AML-193 (cell line): Measurements from ENCODE around the gene PLEKHH2.
A peak's percentile ranks its signal among the peaks of the same experiment; 100 is the strongest.

Experiments
- DNase-seq, 2 experiments: peaks; one replicate each; lab custom pipeline; 2025; lab: John Stamatoyannopoulos, UW

Gene PLEKHH2

DNA sequence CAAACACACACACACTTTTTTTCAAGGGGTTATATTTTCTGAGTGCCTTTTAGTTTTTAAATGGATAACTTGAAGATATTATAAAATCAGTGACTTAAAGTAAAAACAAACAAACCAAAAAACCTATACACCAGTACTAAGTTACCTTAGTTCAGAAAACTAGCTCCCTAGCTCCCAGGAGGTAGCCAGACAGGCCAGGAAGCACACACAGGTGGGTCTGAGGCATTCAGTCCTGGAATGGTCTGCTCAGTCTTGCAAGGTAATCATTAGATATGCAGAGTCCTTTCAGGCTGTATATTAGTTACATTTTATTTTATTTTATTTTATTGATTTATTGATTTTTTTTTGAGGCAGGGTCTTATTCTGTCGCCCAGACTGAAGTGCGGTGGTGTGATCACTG lies 126.0 kb downstream of the PLEKHH2 start:
- DNase-seq = no peak

DNA sequence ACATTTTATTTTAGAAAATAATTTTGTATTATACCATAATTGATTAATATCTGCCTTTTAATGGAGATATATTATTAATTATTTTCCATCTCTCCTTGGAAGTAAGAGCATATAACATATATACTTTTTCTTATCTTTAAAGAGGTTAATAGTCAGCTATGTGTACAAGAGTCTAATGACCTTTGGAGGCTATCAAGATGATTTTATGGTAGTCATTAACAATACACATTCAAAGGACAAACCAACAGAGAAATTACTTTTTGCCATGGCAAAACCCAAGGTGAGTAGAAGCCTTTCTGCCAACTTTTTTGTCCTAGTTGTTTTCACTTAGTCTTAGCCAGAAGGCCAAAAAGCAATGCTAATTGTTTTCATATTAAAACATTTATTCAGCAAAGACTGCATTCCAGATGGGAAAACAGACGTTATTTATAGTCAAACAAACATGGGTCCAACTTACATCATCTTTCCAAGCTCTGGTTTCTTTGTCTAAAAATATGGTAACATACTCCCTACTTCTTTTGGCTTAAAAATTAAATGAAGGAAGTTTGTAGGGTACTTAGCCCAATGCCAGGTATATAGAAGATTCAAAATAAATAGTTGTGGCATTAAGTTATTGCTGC lies 127.1 kb downstream of the PLEKHH2 start:
- no peak for DNase-seq

DNA sequence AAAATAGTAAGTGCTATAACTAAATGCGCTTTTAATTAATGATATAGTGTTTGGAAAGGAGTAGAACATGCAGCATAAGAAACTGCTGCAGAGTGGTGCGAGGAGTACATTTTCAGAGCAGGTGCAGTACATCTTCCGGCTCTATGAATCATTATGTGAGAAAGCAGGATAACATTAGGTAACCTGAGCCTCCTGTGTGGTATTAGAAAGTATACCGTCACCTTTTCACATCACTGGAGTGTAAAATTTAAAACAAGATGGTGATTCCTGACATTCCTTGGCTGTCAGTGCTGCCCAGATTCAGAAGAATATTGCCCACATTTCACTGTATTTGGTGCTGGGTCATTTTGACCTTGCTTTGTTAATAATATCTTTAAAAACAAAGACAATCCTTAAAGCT lies 128.9 kb downstream of the PLEKHH2 start:
- DNase-seq = no peak

DNA sequence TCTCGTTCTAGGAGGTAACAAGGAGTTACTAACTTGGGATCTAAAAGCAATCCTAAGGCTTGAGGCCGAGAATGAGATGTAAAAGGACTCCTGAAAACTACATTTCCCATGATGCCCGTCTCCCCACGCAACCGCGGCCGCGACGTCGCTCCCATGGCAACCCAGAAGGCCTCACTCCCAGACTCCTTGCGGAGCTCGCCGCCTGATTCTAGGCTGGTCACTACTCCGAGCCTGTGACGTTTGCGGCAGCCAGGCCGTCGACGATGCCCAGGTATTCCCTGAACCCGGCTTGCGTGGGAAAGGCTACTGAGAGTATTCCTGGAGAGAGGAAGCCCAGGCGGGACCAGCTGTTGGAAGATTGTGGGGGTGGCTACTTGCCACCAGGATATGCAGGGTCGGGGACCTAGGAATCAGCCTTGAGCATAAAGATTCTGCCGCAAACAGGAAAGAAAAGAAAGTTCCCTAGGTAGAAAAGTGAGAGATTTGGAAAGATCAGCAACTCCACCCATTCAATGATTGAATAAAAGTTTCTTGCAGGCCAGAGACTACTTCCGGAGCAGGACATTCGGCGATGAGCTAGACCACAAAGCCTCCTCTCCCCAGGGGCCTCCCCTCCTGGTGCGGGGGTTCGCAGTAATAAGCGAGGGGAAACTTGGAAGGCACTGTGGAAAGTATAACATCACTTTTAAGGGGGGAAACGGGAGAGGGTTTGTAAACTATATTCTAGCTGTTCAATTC lies 137.0 kb downstream of the PLEKHH2 start, which contains the start of gene DYNC2LI1:
Gene DYNC2LI1 (plus strand): TSS at position 164 of the 738 bp plus-strand sequence. CDS start 100 bp downstream, at position 264.
- peak; percentile 82 to 83 for DNase-seq

DNA sequence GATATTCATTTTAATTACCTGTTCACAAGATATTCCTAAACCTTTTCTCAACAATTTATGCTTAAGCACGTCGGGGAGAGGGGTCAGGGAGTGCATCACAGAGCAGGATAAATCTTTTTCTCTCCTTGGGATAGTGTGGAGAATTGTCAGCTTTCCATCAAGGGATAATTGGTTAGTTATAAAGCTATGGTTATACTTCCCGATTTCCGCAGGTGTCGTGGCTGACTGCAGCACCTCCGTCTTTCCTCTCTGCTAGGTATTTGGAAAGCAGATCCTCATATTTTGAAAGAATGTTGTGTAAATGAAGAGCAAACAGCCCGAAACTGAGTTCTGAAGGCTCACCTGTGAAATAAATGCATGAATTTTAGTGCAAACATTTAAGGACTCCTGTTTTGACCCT lies 137.6 kb downstream of the PLEKHH2 start:
- no peak for DNase-seq

DNA sequence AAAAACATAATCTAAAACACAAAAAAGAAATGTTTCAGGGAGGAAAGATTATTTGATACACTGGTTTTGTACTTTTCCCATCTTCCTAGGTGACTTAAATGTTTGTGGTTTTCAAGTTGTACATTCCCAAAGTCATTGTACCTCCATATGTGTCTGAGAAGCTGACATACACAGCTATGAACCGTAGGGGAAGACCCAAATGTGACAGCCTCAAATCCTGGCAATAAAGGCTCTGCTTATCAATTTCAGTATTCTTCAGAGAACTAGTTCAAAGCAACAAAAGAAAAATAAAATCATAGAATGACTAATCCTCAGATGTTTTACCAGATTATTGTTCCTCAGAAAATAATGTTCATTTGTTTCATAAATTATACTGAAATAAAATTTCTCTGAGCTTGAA lies 139.3 kb downstream of the PLEKHH2 start:
- no peak for DNase-seq

DNA sequence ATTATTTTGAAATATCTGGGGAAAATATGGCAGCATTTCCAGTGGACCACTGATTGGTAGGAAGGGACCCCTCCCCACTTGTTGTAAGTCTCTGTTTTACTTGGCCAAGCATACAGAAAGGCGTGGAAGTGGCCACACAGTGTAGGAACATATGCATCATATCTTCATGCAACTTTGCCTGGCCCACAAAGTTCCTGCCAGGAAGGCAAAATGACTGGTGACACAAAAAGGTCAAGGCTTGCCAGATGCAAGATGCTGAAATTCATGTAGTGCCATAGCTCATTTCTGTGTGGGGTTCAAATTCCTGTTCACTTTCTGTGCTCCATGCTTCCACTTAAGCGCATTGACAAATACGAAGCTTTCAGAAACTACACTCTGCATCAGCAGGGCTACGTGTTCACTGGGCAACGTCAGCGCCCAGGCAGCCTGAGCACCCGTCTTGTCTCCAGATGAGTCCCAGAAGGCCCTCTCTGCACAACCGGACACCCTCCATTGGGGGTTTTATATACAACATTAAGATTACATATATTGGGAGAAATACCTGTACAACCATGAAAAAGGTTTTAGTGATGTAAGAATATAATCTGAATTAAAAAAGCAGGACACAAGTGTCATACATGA lies 140.4 kb downstream of the PLEKHH2 start:
- DNase-seq = no peak

DNA sequence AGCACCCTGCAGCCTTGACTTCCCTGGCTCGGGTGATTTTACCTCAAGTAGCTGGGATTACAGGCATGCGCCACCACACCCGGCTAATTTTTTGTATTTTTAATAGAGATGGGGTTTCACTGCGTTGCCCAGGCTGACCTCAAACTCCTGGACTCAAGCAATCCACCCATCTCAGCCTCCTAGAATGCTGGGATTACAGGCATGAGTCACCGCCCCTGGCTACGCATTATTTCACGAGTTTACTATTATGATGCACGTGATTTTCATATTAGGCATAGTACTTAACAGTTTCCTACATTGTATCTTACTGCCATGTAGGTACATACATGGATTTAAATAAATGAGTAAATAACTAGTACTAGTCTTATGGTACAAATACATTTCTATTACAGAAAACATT lies 141.2 kb downstream of the PLEKHH2 start:
- DNase-seq = no peak

DNA sequence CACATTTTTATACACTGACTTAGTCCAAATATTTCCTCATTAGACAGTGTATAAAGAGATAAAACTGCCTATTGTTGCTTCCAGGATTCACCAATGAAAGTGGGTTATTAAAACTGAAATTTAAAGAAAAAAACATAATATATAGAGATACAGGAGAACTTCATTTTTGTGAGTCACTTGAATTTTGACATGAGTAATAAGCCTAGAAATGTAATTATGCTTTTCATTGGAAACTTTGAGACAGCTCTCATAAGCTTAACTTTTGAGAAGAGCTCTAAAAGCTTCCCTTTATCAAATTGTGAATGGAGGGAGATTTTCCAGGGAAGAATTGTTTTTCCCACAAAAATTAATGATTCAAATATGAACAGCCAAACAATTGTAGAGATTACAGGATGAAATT lies 150.8 kb downstream of the PLEKHH2 start:
- DNase-seq = no peak

DNA sequence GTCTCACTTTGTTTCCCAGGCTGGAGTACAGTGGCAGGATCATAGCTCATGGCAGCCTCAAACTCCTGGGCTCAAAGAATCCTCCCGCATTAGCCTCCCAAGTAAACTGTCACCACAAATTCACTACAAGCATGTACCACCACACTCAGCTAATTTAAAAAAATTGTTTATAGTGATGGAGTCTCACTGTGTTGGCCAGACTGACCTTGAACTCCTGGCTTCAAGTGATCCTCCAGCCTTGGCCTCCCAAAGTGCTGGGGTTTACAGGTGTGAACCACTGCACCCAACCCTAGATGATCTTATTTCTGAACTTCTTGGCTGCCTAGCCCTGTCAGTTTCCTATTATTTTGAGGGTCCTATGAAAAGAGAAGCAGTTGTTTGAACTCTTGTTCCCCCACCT lies 151.6 kb downstream of the PLEKHH2 start:
- DNase-seq = no peak

DNA sequence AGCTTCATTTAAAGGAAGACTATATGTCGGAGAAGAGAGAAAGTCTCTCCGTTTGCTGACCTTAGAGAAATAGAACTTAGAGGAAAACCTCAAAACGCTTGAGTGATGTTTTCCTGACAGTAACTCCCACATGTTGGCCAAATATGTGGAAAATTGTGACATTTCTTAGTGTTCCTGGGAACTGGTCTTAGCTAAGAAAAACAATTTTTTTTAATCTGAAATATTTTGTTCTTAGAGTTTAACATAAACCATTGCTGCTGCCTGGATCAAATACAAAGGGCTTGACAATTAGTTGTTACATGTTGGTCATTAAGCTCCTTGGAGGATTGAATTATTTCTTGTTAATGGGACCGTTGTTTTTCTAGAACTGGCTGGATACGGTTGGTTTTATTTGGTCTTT lies 153.1 kb downstream of the PLEKHH2 start:
- no peak for DNase-seq

DNA sequence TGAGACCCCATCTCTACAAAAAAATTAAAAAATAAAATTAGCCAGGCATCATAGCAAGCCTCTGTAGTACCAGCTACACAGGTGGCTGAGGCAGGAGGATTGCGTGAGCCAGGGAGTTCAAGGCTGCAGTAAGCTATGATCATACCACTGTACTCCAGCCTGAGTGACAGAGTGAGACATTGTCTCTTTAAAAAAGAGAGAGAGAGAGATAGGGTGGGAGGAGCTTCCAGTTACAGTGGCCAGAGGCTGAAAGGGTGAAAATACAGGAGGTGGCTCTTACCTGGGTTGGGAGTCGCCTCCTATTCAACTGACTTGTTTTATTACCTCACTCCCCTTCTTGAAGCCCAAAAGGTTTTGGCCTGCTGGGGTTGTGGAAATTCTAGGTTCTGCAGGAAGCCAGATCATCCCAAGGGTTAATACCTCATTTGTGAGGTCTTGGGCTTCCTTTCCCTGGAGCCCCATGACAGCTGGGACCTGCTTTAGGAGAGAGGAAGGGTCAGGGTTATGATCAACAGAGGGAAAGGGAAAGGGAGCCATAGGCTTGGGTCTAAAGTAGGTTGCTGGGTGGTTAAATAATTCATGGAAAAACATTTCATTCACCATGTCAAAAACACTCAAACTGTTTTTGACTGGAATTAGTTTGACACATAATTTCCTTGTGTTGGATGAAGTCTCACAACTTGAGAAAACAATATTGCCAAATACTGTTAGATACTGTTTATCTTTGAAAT lies 154.1 kb downstream of the PLEKHH2 start:
- DNase-seq = no peak

DNA sequence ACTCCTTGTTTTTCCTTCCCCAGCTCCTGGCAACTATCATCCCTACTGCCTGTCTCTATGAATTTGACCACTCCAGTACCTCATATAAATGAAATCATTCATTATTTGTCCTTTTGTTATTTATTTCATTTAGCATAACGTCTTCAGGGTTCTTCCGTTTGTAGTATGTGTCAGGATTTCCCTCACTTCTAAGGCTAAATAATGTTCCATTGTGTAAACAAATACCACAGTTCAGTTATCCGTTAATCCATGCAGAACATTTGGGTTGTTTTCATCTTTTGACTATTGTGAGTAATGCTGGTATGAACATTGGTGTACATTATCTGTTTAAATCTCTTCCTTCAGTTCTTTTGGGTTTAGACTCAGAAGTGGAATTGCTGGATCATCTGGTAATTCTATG lies 155.6 kb downstream of the PLEKHH2 start:
- DNase-seq = no peak

DNA sequence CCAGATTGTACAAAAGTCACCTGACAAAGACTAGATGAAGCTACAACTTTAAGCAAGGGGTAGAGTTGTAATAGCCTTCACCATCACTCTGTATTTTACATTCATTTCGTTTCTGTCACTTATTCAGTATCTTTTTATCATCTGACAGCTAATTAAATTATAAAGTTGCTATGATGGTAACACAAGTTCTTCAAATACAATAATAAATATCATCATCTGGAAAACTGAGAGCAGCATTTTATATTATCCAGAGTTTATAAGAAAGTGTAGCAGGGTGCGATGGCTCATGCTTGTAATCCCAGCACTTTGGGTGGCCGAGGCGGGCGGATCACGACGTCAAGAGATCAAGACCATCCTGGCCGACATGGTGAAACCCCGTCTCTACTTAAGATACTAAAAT lies 157.9 kb downstream of the PLEKHH2 start:
- no peak for DNase-seq

DNA sequence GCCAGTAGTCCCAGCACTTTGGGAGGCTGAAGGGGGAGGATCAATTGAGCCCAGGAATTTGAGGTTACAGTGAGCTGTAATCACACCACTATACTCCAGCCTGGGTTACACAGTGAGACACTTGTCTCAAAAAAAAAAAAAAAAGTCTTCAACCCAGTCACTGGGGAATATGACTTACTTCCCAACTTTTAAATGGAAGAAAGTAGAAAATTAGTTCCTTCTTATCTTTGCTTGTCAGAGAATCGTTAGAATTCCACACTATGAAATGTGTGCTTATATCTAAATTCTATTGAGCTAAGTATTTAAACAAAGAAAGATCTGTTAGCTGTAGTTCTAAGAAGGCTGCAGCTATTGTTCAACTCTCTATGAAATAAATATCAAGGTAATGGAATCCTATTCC lies 159.1 kb downstream of the PLEKHH2 start:
- no peak for DNase-seq

DNA sequence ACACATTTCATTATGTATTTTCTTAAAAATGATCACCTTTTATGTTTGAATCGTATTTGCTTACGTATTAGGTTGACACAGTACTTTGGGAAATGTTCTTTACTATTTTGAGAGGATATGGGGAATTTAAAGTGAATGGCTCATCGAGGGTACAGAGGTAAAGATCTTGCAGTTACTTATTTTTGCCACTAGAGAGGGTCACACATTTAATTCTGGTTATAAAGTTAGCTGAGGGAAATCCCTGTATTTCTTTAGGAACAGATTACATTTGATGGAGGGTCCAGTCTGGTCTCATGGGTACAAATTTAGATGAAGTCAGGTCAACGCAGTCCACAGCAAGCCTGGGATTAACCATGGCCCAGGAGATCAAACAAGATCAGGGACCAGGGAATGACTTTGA lies 161.2 kb downstream of the PLEKHH2 start:
- DNase-seq = peak; percentile 15 to 19

DNA sequence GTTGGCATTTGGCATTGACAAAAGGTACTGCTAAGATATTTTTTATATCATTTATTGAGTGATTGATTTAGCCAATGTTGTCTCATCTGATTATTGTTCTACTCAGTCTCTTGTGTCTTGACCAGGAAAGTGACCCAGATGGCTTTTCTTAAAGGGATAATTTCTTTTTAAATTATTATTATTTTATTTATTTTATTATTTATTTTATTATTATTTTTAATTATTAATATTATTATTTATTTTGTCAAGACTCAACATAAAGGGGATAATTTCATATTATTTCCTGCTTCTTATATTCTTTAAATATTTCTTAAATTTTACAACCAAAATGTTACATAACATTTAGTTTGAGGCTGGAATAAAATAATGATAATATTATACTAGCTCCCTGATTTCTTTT lies 163.8 kb downstream of the PLEKHH2 start:
- DNase-seq = no peak

DNA sequence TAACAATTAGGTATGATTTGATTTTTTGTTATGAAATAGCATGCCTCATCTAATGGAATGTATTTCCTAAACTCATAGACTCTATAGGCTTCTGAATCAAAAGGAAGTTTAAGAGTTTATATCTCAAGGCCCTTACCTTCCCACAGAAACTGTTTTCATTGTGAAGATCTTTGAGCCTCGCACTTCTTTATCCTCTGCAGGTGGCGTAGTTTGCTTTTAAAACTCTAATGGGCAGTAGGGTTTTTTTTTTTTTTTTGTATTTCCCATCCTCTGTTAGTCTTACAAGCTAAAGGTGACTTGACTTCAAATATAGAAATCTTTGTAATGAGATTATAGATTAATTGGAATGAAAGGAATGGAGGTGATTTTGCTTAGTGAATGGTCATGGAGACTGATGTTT lies 165.1 kb downstream of the PLEKHH2 start:
- DNase-seq = no peak

DNA sequence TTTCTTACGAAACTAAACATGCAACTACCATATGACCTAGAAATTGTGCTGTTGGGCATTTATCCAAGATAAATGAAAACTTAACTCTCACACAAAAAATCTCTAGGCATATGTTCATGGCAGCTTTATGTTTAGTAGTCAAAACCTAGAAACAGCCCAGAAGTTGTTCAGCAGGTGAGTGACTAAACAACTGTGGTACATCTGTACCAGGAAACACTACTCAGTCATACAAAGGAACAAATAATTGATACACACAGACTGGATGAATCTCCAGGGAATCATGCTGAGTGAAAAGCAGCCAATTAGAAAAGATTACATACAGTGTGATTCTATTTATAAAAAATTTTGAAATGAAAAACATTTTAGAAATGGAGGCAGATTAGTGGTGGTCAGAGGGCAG lies 166.1 kb downstream of the PLEKHH2 start:
- DNase-seq = no peak

DNA sequence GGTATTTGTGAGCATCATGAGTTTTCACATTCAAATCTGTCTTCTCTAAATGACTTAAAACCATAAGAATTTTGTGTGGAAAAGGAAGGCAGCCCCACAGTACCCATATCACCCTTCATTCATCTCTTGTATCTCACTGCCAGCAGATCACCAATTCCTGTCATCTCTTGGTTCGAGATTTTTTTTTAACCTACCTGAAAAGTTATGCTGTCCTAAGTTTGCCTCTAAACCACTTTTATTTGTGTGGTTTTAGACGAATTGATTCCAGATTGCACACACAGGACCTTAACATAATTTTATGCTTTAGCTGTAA lies 169.6 kb downstream of the PLEKHH2 start:
- DNase-seq = no peak

DNA sequence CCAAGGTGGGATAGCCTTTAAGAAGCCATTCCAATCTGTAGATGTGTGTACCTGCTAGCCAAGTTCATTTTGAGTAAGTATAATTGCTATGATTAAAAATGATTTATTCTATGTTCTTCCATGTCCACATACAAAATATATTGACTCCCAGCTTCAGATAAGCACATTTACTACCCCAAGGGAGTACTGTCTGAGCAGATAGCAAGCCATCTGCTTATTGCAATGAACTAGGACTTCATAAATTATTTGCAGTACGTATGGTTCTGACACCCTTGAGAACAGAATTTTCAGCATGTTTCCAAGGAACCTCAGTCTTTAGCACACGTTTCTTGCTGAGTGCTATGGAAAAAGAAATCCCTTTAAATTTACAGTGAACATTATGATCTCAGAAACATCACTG lies 173.4 kb downstream of the PLEKHH2 start:
- no peak for DNase-seq

DNA sequence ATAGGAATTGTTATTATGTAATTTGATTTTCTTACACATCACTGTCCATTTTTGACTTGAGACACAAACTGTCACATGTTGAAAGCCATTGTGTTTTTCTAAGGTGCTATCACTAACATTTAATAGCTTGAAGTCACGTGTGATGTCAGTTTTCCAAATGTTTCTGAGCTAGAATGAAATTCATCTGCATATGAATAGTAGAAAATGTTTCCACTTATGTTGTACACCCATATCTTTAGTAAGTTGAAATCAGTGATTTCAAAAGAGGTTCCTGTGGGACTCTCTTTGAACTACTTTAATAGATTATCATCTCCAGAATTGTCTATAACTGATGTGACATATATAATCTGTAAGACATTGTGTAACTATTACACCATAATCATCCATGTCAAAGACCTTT lies 173.8 kb downstream of the PLEKHH2 start:
- DNase-seq = no peak

DNA sequence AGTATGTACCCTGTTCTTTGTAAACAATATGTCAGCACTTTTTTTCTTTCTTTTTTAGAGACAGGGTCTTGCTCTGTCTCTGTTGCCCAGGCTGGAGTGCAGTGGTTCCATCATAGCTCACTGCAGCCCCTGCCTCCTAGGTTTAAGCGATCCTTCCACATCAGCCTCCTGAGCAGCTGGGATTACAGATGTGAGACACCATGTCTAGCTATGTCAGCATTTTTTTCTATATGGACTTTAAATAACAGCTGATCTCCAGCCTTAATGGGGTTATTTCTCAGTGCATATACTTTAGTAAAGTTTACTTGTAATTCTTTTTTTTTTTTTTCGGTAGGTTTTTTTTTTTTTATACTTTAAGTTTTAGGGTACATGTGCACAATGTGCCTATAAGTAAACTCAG lies 174.9 kb downstream of the PLEKHH2 start:
- DNase-seq = no peak
